SK-N-SH (cell line): Measurements from ENCODE around the gene BOLL. TPM values are rescaled to one million over a fixed set of nuclear protein-coding genes. Genes with fewer than 3 reads are reported as not detected.
A peak's percentile ranks its signal among the peaks of the same experiment; 100 is the strongest.

Experiments used
- CTCF ChIA-PET: fragments of 300-600, 350-600 bp; formaldehyde crosslinking; extraction: SDS; loops from one replicate; lab custom pipeline; 2021; lab: Yijun Ruan, JAX
- POLR2A ChIA-PET: fragments of 350-600 bp; sonication (Branson Sonifier 250); formaldehyde crosslinking; extraction: SDS; loops from one replicate; lab custom pipeline; 2020; ENCODE audit warnings: antibody characterized with exemption, inconsistent platforms; lab: Yijun Ruan, JAX
- DNase-seq: peaks from one replicate; pipeline ENCODE4 v3.0.0; 2012
- H2AFZ ChIP-seq: fragments of 200-600 bp; sonication (generic); 2 replicates; pipeline ENCODE4 v1.8.1; 2016; ENCODE audit warnings: antibody characterized with exemption, mild to moderate bottlenecking, low read depth
- H3F3A ChIP-seq: fragments of 200-600 bp; sonication (generic); replicated peaks from 2 replicates; pipeline ENCODE3; 2016; ENCODE audit warnings: antibody characterized with exemption, mild to moderate bottlenecking; ENCODE audit not compliant: insufficient read depth
- H3K27ac ChIP-seq, 2 experiments: fragments of 200-500 bp in 1 of 2; fragments of 200-600 bp in 1 of 2; sonication (Bioruptor generic) in 1 of 2; sonication (generic), shearing (Covaris generic) in 1 of 2; 2 replicates each; pipeline versions ENCODE4 v1.5.1 to v1.6.1; 2014 to 2016; ENCODE audit warnings: low read depth in 2 of 2, inconsistent platforms in 1 of 2, low read length in 1 of 2, mild to moderate bottlenecking in 1 of 2, mixed read lengths in 1 of 2
- H3K27me3 ChIP-seq: fragments of 200-600 bp; sonication (generic), shearing (Covaris generic); 2 replicates; pipeline ENCODE4 v1.6.1; 2016; ENCODE audit warnings: mixed run types; ENCODE audit not compliant: insufficient read depth
- H3K36me3 ChIP-seq, 2 experiments: fragments of 200-500 bp in 1 of 2; fragments of 200-600 bp in 1 of 2; sonication (Bioruptor generic) in 1 of 2; sonication (generic) in 1 of 2; replicated peaks in 1 of 2; 2 replicates each; pipeline versions ENCODE3 to v1.5.1; 2014 to 2016; ENCODE audit warnings: low read length in 1 of 2, mild to moderate bottlenecking in 1 of 2; ENCODE audit not compliant: insufficient read depth in 2 of 2, control insufficient read depth in 1 of 2
- H3K4me1 ChIP-seq, 2 experiments: fragments of 200-500 bp in 1 of 2; fragments of 200-600 bp in 1 of 2; sonication (Bioruptor generic) in 1 of 2; sonication (generic), shearing (Covaris generic) in 1 of 2; 2 replicates each; pipeline versions ENCODE4 v1.5.1 to v1.6.1; 2014 to 2016; ENCODE audit warnings: low read depth in 1 of 2, low read length in 1 of 2, mixed run types in 1 of 2; ENCODE audit not compliant: insufficient read depth in 2 of 2, control insufficient read depth in 1 of 2
- H3K4me2 ChIP-seq: fragments of 200-600 bp; sonication (generic), shearing (Covaris generic); 2 replicates; pipeline ENCODE4 v1.6.1; 2017; ENCODE audit warnings: mixed run types
- H3K4me3 ChIP-seq, 2 experiments: fragments of 200-500 bp in 1 of 2; fragments of 200-600 bp in 1 of 2; sonication (Bioruptor generic) in 1 of 2; sonication (generic), shearing (Covaris generic) in 1 of 2; 2 replicates each; pipeline versions ENCODE4 v1.5.1 to v1.8.1; 2014 to 2016; ENCODE audit warnings: low read depth in 2 of 2, inconsistent platforms in 1 of 2, low read length in 1 of 2, mild to moderate bottlenecking in 1 of 2, mixed read lengths in 1 of 2, moderate library complexity in 1 of 2
- H3K79me2 ChIP-seq: fragments of 200-600 bp; sonication (generic); 2 replicates; pipeline ENCODE4 v1.8.1; 2017; ENCODE audit warnings: mild to moderate bottlenecking; ENCODE audit not compliant: insufficient read depth
- H3K9ac ChIP-seq: fragments of 200-600 bp; sonication (generic); 2 replicates; pipeline ENCODE4 v1.6.1; 2017; ENCODE audit warnings: mixed run types
- H3K9me2 ChIP-seq: fragments of 200-600 bp; sonication (generic); 2 replicates; pipeline ENCODE4 v1.6.1; 2017; ENCODE audit warnings: mixed run types
- H3K9me3 ChIP-seq: fragments of 200-600 bp; sonication (generic); 2 replicates; pipeline ENCODE4 v1.6.1; 2017; ENCODE audit warnings: mixed run types, mild to moderate bottlenecking, moderate library complexity
- H4K20me1 ChIP-seq: fragments of 200-600 bp; sonication (generic); 2 replicates; pipeline ENCODE4 v1.6.1; 2017; ENCODE audit warnings: mild to moderate bottlenecking, mixed run types; ENCODE audit not compliant: insufficient read depth
- CHD2 ChIP-seq: fragments of 150-350 bp; IDR thresholded peaks from 2 replicates; pipeline ENCODE4 v1.6.1; 2018; ENCODE audit warnings: low read length; ENCODE audit not compliant: partially characterized antibody
- ELF1 ChIP-seq: IDR thresholded peaks from 2 replicates; pipeline ENCODE4 v1.4.0; 2012
- EP300 ChIP-seq, 2 experiments: IDR thresholded peaks; 2 replicates each; pipeline versions ENCODE4 v1.4.0 to v1.6.1; 2012; ENCODE audit warnings: borderline replicate concordance in 1 of 2, low read depth in 1 of 2, low read length in 1 of 2
- FOSL2 ChIP-seq: IDR thresholded peaks from 2 replicates; pipeline ENCODE4 v1.4.0; 2012; ENCODE audit warnings: low read depth, mild to moderate bottlenecking, moderate library complexity, borderline replicate concordance
- FOXM1 ChIP-seq: IDR thresholded peaks from 2 replicates; pipeline ENCODE4 v1.4.0; 2012; ENCODE audit warnings: low read depth, mild to moderate bottlenecking
- GABPA ChIP-seq: IDR thresholded peaks from 2 replicates; pipeline ENCODE4 v1.4.0; 2012; ENCODE audit warnings: low read depth, mild to moderate bottlenecking
- JUND ChIP-seq: IDR thresholded peaks from 2 replicates; pipeline ENCODE4 v1.4.0; 2012
- MEF2A ChIP-seq: IDR thresholded peaks from 2 replicates; pipeline ENCODE4 v1.4.0; 2012; ENCODE audit warnings: low read depth, borderline replicate concordance
- NFIC ChIP-seq: IDR thresholded peaks from 2 replicates; pipeline ENCODE4 v1.4.0; 2012; ENCODE audit warnings: borderline replicate concordance
- NRF1 ChIP-seq: IDR thresholded peaks from 2 replicates; pipeline ENCODE4 v1.6.1; 2012; ENCODE audit warnings: low read depth, mild to moderate bottlenecking, low read length
- POLR2AphosphoS5 ChIP-seq: IDR thresholded peaks from 2 replicates; pipeline ENCODE4 v1.6.1; 2012; ENCODE audit warnings: low read depth, low read length
- RCOR1 ChIP-seq: fragments of 150-350 bp; IDR thresholded peaks from 2 replicates; pipeline ENCODE4 v1.6.1; 2017; ENCODE audit warnings: antibody characterized with exemption, low read length
- RFX5 ChIP-seq: IDR thresholded peaks from 2 replicates; pipeline ENCODE4 v1.6.1; 2012; ENCODE audit warnings: mild to moderate bottlenecking, improper control_type of control experiment, low read length
- SIN3A ChIP-seq: IDR thresholded peaks from 2 replicates; pipeline ENCODE4 v1.6.1; 2012; ENCODE audit warnings: low read depth, mild to moderate bottlenecking, low read length, moderate library complexity, borderline replicate concordance
- SMC3 ChIP-seq: IDR thresholded peaks from 2 replicates; pipeline ENCODE4 v1.6.1; 2012; ENCODE audit warnings: low read depth, low read length, improper control_type of control experiment
- TCF12 ChIP-seq: IDR thresholded peaks from 2 replicates; pipeline ENCODE4 v1.4.0; 2012
- YY1 ChIP-seq: IDR thresholded peaks from 2 replicates; pipeline ENCODE4 v1.4.0; 2012; ENCODE audit warnings: low read depth, mild to moderate bottlenecking
- WGBS: methylation state at CpG from one replicate; pipeline ENCODE4 v1.1.6; 2017; ENCODE audit warnings: low lambda C conversion rate; 5-methylcytosine and 5-hydroxymethylcytosine counted together
- polyA plus RNA-seq, 3 experiments: library from polyadenylated mRNA; depleted of rRNA; stranded (reverse); fragments of >200 nt; gene quantifications; 2 replicates each; pipeline ENCODE4 v1.2.3, GENCODE V29; 2012
- TF ChIP-seq, protein P1 (sequence below): IDR thresholded peaks from 2 replicates; pipeline ENCODE4 v1.6.1; 2012; ENCODE audit warnings: mild to moderate bottlenecking, low read depth, low read length, moderate library complexity
- TF ChIP-seq, protein P2 (sequence below): fragments of 150-350 bp; IDR thresholded peaks from 2 replicates; pipeline ENCODE4 v1.6.1; 2016; ENCODE audit warnings: mild to moderate bottlenecking, low read depth, low read length
- TF ChIP-seq, protein P3 (sequence below): IDR thresholded peaks from 2 replicates; pipeline ENCODE4 v1.4.0; 2012; ENCODE audit warnings: low read depth, borderline replicate concordance
- TF ChIP-seq, protein P4 (sequence below): IDR thresholded peaks from 2 replicates; pipeline ENCODE4; 2012
- TF ChIP-seq, protein P5 (sequence below): fragments of 200-600 bp; sonication (generic); IDR thresholded peaks from 2 replicates; pipeline ENCODE4 v1.6.1; 2017; ENCODE audit warnings: antibody characterized with exemption, mild to moderate bottlenecking, moderate library complexity
- TF ChIP-seq, protein P6 (sequence below): IDR thresholded peaks from 2 replicates; pipeline ENCODE4 v1.4.0; 2012; ENCODE audit warnings: low read depth

Gene BOLL
- polyA plus RNA-seq, 1 of the 3 experiments (the other 2 are of a cell fraction) = not detected

DNA sequence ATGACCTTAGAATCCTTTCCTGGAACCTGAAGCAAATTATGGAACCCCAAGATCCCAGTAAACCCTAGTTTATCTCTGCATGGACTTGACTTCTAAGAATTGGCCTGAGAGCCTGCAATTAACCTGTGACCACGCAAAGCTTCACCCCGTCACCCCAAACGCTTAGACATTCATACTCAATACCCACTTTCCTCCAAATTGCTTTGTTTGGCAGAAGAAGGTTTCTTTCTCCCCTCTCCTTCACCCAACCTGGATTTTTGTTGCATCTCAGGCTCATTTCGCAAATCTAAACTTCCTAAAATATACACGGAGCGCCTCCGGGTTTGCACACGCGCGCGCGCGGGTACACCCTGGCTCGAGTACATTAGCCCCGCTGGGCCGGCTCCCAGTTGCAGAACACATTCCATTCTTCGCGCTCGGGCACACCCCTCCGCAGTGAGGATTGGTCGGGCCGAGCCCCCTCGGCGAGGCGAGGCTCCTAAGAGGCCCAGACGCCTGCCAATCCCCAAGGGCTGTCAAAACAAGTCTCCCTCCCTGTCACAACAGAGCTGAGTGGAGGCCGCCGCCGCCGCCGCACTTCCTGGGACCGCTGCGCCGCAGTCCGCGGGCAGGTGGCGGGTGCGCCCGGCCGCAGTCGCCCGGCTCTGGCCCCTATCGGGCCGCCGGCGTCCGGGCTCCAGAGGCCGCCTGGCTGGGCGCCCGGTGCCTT lies 19.1 kb upstream of the BOLL start, which contains the start of gene PLCL1:
Gene PLCL1, plus strand, starts transcription at position 545 of the 709 bp plus-strand sequence.
- no peaks in the 10 kb centered on the region for H3K9me3 ChIP-seq
- ChIA-PET CTCF (interaction anchor here (0.9 to 1.8 kb wide), 16 partner anchors 9 to 495 kb away, joined by 3 to 24 read pairs (median 4); no protein-coding TSS in a partner anchor), POLR2A (no interaction called here)
- peaks cover 51% of the 10 kb centered on the region for H3K79me2 ChIP-seq
- peak; percentile 93 for DNase-seq
- no peaks in the 10 kb centered on the region for H3F3A ChIP-seq
- H3K27ac ChIP-seq = peak within 1 kb of the TSS in 1 of 2 experiments; percentile 51; a peak in 2 of 4 replicates
- H3K27me3 ChIP-seq = no peaks in the 10 kb centered on the region
- no peaks in the 10 kb centered on the region; the same call in 1 of the 2 replicates for H4K20me1 ChIP-seq
- H3K9ac ChIP-seq = peak within 1 kb of the TSS; percentile 65
- H3K36me3 ChIP-seq = no peaks in the 10 kb centered on the region
- H3K4me1 ChIP-seq = peaks cover 0 to 10% of the 10 kb centered on the region in 2 experiments; a peak in 2 of 4 replicates
- peak within 1 kb of the TSS; percentile 79 for H3K4me2 ChIP-seq
- H3K4me3 ChIP-seq = peak within 1 kb of the TSS; percentile 85 to 92
- H3K9me2 ChIP-seq = no peaks in the 10 kb centered on the region
- H2AFZ ChIP-seq = peak within 1 kb of the TSS; percentile 85
- 1% methylated on average over 24 of the region's 50 CpGs for WGBS
- TF ChIP-seq NFIC = no peak
- no peak for TF ChIP-seq MEF2A
- TF ChIP-seq RFX5 = no peak
- no peak; the same call in 1 of the 2 replicates for TF ChIP-seq YY1
- TF ChIP-seq POLR2AphosphoS5 = no peak; the same call in 1 of the 2 replicates
- TF ChIP-seq, protein P1, sequence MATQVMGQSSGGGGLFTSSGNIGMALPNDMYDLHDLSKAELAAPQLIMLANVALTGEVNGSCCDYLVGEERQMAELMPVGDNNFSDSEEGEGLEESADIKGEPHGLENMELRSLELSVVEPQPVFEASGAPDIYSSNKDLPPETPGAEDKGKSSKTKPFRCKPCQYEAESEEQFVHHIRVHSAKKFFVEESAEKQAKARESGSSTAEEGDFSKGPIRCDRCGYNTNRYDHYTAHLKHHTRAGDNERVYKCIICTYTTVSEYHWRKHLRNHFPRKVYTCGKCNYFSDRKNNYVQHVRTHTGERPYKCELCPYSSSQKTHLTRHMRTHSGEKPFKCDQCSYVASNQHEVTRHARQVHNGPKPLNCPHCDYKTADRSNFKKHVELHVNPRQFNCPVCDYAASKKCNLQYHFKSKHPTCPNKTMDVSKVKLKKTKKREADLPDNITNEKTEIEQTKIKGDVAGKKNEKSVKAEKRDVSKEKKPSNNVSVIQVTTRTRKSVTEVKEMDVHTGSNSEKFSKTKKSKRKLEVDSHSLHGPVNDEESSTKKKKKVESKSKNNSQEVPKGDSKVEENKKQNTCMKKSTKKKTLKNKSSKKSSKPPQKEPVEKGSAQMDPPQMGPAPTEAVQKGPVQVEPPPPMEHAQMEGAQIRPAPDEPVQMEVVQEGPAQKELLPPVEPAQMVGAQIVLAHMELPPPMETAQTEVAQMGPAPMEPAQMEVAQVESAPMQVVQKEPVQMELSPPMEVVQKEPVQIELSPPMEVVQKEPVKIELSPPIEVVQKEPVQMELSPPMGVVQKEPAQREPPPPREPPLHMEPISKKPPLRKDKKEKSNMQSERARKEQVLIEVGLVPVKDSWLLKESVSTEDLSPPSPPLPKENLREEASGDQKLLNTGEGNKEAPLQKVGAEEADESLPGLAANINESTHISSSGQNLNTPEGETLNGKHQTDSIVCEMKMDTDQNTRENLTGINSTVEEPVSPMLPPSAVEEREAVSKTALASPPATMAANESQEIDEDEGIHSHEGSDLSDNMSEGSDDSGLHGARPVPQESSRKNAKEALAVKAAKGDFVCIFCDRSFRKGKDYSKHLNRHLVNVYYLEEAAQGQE = 0 out of 2 replicates have a peak, but pooled peaks have one; percentile 2
- TF ChIP-seq GABPA = no peak
- TF ChIP-seq, protein P2, sequence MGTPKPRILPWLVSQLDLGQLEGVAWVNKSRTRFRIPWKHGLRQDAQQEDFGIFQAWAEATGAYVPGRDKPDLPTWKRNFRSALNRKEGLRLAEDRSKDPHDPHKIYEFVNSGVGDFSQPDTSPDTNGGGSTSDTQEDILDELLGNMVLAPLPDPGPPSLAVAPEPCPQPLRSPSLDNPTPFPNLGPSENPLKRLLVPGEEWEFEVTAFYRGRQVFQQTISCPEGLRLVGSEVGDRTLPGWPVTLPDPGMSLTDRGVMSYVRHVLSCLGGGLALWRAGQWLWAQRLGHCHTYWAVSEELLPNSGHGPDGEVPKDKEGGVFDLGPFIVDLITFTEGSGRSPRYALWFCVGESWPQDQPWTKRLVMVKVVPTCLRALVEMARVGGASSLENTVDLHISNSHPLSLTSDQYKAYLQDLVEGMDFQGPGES = peak; percentile 69
- 0 out of 2 replicates have a peak, but pooled peaks have one; percentile 23 for TF ChIP-seq ELF1
- TF ChIP-seq, protein P3, sequence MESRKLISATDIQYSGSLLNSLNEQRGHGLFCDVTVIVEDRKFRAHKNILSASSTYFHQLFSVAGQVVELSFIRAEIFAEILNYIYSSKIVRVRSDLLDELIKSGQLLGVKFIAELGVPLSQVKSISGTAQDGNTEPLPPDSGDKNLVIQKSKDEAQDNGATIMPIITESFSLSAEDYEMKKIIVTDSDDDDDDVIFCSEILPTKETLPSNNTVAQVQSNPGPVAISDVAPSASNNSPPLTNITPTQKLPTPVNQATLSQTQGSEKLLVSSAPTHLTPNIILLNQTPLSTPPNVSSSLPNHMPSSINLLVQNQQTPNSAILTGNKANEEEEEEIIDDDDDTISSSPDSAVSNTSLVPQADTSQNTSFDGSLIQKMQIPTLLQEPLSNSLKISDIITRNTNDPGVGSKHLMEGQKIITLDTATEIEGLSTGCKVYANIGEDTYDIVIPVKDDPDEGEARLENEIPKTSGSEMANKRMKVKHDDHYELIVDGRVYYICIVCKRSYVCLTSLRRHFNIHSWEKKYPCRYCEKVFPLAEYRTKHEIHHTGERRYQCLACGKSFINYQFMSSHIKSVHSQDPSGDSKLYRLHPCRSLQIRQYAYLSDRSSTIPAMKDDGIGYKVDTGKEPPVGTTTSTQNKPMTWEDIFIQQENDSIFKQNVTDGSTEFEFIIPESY = 0 out of 2 replicates have a peak, but pooled peaks have one; percentile 16
- TF ChIP-seq RCOR1 = no peak
- no peak for TF ChIP-seq FOSL2
- no peak for TF ChIP-seq EP300 (IDR thresholded peaks at IDR 0.05; ENCODE audit: borderline replicate concordance in 1 of 2, low read depth in 1 of 2, low read length in 1 of 2)
- TF ChIP-seq, protein P4, sequence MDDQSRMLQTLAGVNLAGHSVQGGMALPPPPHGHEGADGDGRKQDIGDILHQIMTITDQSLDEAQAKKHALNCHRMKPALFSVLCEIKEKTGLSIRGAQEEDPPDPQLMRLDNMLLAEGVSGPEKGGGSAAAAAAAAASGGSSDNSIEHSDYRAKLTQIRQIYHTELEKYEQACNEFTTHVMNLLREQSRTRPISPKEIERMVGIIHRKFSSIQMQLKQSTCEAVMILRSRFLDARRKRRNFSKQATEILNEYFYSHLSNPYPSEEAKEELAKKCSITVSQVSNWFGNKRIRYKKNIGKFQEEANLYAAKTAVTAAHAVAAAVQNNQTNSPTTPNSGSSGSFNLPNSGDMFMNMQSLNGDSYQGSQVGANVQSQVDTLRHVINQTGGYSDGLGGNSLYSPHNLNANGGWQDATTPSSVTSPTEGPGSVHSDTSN = peak; percentile 100
- TF ChIP-seq JUND = no peak
- TF ChIP-seq TCF12 = 0 out of 2 replicates have a peak, but pooled peaks have one; percentile 7
- TF ChIP-seq SIN3A = peak; percentile 99
- TF ChIP-seq NRF1 = no peak
- TF ChIP-seq, protein P5, sequence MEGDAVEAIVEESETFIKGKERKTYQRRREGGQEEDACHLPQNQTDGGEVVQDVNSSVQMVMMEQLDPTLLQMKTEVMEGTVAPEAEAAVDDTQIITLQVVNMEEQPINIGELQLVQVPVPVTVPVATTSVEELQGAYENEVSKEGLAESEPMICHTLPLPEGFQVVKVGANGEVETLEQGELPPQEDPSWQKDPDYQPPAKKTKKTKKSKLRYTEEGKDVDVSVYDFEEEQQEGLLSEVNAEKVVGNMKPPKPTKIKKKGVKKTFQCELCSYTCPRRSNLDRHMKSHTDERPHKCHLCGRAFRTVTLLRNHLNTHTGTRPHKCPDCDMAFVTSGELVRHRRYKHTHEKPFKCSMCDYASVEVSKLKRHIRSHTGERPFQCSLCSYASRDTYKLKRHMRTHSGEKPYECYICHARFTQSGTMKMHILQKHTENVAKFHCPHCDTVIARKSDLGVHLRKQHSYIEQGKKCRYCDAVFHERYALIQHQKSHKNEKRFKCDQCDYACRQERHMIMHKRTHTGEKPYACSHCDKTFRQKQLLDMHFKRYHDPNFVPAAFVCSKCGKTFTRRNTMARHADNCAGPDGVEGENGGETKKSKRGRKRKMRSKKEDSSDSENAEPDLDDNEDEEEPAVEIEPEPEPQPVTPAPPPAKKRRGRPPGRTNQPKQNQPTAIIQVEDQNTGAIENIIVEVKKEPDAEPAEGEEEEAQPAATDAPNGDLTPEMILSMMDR = 0 out of 2 replicates have a peak, but pooled peaks have one; percentile 6
- TF ChIP-seq, protein P6, sequence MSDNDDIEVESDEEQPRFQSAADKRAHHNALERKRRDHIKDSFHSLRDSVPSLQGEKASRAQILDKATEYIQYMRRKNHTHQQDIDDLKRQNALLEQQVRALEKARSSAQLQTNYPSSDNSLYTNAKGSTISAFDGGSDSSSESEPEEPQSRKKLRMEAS = peak; percentile 86
- TF ChIP-seq SMC3 = no peak
- TF ChIP-seq FOXM1 = no peak
- peak; percentile 39 for TF ChIP-seq CHD2
